ENCODE results near the gene SATB2.

DNA sequence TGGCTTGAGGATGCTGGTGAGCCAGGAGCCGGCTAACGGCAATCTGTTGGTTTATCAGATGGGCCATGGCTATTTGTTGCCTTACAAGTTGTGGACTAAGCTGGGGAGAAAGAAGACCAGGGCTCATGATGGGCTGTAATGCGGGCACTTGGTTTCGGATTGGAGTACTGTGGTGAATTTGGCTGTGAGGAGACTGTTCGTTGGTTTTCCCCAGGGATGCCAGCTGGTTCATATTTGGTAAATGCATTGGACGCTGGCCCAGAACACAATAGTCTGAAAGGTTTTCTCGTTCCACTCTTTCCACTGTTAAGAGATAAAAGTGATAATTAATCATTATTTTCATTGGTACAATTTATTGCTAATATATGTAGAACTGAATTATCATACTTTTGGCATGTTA lies 108.9 kb downstream of the SATB2 start:
- TF ChIP-seq CTCF (IDR thresholded peaks at IDR 0.05 in 8 of 11, conservative IDR thresholded peaks at IDR 0.05 in 3 of 11): no peak
- TF ChIP-seq POLR2AphosphoS5 (IDR thresholded peaks at IDR 0.05): no peak
- no peak for TF ChIP-seq POLR2A (IDR thresholded peaks at IDR 0.05)

Data from spleen (tissue), 7 donors.